Glutamatergic neuron (in vitro differentiated cells): ENCODE measurements around the gene SRC. TPM values are rescaled to one million over a fixed set of nuclear protein-coding genes. Genes with fewer than 3 reads are reported as not detected.
"Not testable (repeated sequence)": the region's sequence is repeated elsewhere in the genome, so short reads cannot be mapped to it uniquely, and the experiment has no call there.

Experiments used
- DNase-seq: peaks from one replicate; pipeline ENCODE4 v3.0.0; 2022
- H3K27ac Mint-ChIP-seq: one replicate; pipeline ENCODE4 v1.8.0; 2020; ENCODE audit warnings: mild to moderate bottlenecking, mixed read lengths, inconsistent platforms; ENCODE audit not compliant: unreplicated experiment
- H3K27me3 Mint-ChIP-seq: one replicate; pipeline ENCODE4 v1.8.0; 2020; ENCODE audit warnings: mild to moderate bottlenecking, moderate library complexity, mixed read lengths, inconsistent platforms; ENCODE audit not compliant: unreplicated experiment
- H3K36me3 Mint-ChIP-seq: one replicate; pipeline ENCODE4 v1.8.0; 2020; ENCODE audit warnings: mild to moderate bottlenecking, mixed read lengths, inconsistent platforms; ENCODE audit not compliant: unreplicated experiment
- H3K4me1 Mint-ChIP-seq: one replicate; pipeline ENCODE4 v1.8.0; 2020; ENCODE audit warnings: mild to moderate bottlenecking, low read depth, mixed read lengths, inconsistent platforms; ENCODE audit not compliant: unreplicated experiment
- H3K4me3 Mint-ChIP-seq: one replicate; pipeline ENCODE4 v1.8.0; 2020; ENCODE audit warnings: mild to moderate bottlenecking, mixed read lengths, inconsistent platforms; ENCODE audit not compliant: unreplicated experiment
- H3K9me3 Mint-ChIP-seq: one replicate; pipeline ENCODE4 v1.8.0; 2020; ENCODE audit warnings: mild to moderate bottlenecking, moderate library complexity, mixed read lengths, inconsistent platforms; ENCODE audit not compliant: unreplicated experiment
- CTCF ChIP-seq: fragments of 200-600 bp; sonication (generic); IDR thresholded peaks from one replicate; pipeline ENCODE4 v1.5.0; 2021; ENCODE audit not compliant: partially characterized antibody, unreplicated experiment
- total RNA-seq: library from RNA; stranded (reverse); fragmentation: NEBNext Ultra II Directional; extraction: Animal tissue kit (Norgen Biotek cat#: 25700); gene quantifications from one replicate; pipeline ENCODE4 v1.2.1, GENCODE V29; 2021; ENCODE audit not compliant: unreplicated experiment

The SRC gene
- total RNA-seq, 1 donor from 2014 or later = 39.2 TPM

- Mint-ChIP-seq H3K27me3 (peaks cover 1% of the 10 kb centered on the region), H3K36me3 (peaks cover 16% of the 10 kb centered on the region), H3K9me3 (peaks cover 2% of the 10 kb centered on the region), H3K4me3 (no peak overlapping the region), H3K27ac (no peak overlapping the region), H3K4me1 (no peaks in the 10 kb centered on the region)
- TF ChIP-seq CTCF = no peak
- DNase-seq = no peak
Observed at GRCh38 chr20:37364927-37365272, 19.0 kb downstream of the SRC start.

- no peak overlapping the region for H3K27ac Mint-ChIP-seq
- no peak for TF ChIP-seq CTCF
- H3K9me3 Mint-ChIP-seq = peaks cover 2% of the 10 kb centered on the region
- peaks cover 1% of the 10 kb centered on the region for H3K27me3 Mint-ChIP-seq
- DNase-seq = no peak
- no peaks in the 10 kb centered on the region for H3K4me1 Mint-ChIP-seq
- H3K36me3 Mint-ChIP-seq = peaks cover 16% of the 10 kb centered on the region
- no peak overlapping the region for H3K4me3 Mint-ChIP-seq
Observed at GRCh38 chr20:37365760-37366638, 20.1 kb downstream of the SRC start.

GRCh38 chr20:37366743-37367142 is 20.8 kb downstream of the SRC start:
- H3K4me1 Mint-ChIP-seq = no peaks in the 10 kb centered on the region
- H3K27me3 Mint-ChIP-seq = peaks cover 1% of the 10 kb centered on the region
- H3K27ac Mint-ChIP-seq = no peak overlapping the region
- peaks cover 16% of the 10 kb centered on the region for H3K36me3 Mint-ChIP-seq
- TF ChIP-seq CTCF = no peak
- H3K9me3 Mint-ChIP-seq = peaks cover 2% of the 10 kb centered on the region
- no peak overlapping the region for H3K4me3 Mint-ChIP-seq
- no peak for DNase-seq

- H3K4me1 Mint-ChIP-seq = no peaks in the 10 kb centered on the region
- H3K36me3 Mint-ChIP-seq = peaks cover 16% of the 10 kb centered on the region
- no peak overlapping the region for H3K4me3 Mint-ChIP-seq
- no peak for DNase-seq
- peaks cover 2% of the 10 kb centered on the region for H3K9me3 Mint-ChIP-seq
- no peak overlapping the region for H3K27ac Mint-ChIP-seq
- H3K27me3 Mint-ChIP-seq = peaks cover 1% of the 10 kb centered on the region
- TF ChIP-seq CTCF = no peak
Observed at GRCh38 chr20:37369846-37370245, 23.9 kb downstream of the SRC start.

GRCh38 chr20:37371845-37372244 is 25.9 kb downstream of the SRC start:
- not testable (repeated sequence) for H3K27me3 Mint-ChIP-seq, H3K36me3 Mint-ChIP-seq, H3K4me1 Mint-ChIP-seq, H3K4me3 Mint-ChIP-seq, H3K9me3 Mint-ChIP-seq, DNase-seq, H3K27ac Mint-ChIP-seq
